Ovary (tissue), 3 donors: ENCODE data around the gene TSPAN5.

ENCODE experiments used
- CTCF ChIP-seq, 3 donors: fragments of 450-650 bp in 2 of 3; fragments of 200-600 bp in 1 of 3; IDR thresholded peaks; one replicate each; pipeline versions ENCODE4 v1.5.1 to v1.8.0; 2016 to 2022; ENCODE audit warnings: antibody characterized with exemption in 3 of 3, mild to moderate bottlenecking in 1 of 3
- EP300 ChIP-seq: sonication (generic); formaldehyde crosslinking; IDR thresholded peaks from one replicate; pipeline ENCODE4 v1.6.1; 2017; ENCODE audit warnings: antibody characterized with exemption
- POLR2A ChIP-seq: fragments of 450-650 bp; IDR thresholded peaks from one replicate; pipeline ENCODE4 v1.6.1; 2017; ENCODE audit warnings: antibody characterized with exemption, mild to moderate bottlenecking, moderate library complexity
- donor health status: DM: no; HTN: no; CAD: no.

DNA sequence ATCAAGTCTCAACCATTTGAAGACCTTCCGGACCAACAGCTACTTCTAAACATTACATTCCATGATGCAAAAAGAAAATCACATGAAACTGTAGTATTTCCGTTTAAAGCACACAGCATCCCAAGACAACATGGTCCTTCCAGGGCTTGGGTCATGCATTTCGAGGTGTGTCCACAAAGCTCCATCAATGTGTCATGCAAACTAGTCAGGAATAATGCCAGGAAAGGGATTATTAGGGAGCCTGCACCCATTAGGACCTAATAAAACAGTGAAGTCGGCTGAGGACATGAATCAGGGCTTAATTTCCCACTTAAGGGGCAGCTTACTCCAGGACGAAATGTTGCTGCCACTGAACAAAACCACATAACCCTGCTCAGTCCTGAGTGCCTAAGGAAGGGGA is 177.9 kb downstream of the TSPAN5 start:
- TF ChIP-seq CTCF (IDR thresholded peaks at IDR 0.05) (no peak), EP300 (no peak), POLR2A (no peak)
